ENCODE results near the gene TTL. TPM values are rescaled to one million over a fixed set of nuclear protein-coding genes. Genes with fewer than 3 reads are reported as not detected.
"Not testable (repeated sequence)": the region's sequence is repeated elsewhere in the genome, so short reads cannot be mapped to it uniquely, and the experiment has no call there.

Gene TTL
- 15.1 TPM for total RNA-seq

DNA sequence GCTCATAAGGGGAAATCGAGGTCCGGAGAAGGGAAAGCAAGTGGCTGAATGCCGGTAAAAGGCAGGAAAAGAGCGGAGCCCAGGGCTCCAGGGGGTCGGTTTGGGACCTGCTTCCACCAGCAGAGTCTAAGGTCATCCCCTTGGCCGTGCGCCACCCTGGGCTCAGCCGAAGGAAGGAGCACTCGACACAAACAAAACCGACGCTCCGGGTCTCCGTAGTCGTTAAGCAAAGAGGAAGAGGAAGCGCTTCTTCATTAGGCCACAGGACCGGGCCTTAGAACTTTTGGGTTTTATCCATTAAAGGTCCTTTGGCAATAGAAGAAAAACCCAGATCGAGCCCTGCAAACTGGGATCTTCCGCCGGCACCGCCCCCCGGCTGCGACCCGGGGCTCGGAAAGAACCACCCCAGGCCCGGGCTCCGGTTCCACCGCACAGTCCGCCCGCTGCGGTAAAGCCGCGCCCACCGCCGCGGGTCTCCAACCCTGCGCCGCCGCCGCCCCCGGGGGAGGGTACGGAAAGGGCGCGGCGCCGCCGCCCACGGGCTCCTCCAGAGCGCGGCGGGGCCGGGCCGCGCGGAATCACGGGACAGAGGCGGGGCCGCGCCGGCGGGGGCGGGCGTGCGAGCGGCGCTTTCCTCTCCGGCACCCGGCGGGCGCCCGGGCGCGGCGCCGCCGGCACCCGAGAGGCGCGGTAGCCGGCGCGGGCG, at the start of gene TTL:
TSS of gene TTL (plus strand) at position 629 of the 706 bp plus-strand sequence. CDS start 189 bp downstream, outside the sequence.
- H3K4me3 ChIP-seq (ENCODE audit: low read length in 3 of 3), result peak within 1 kb of the TSS; percentile 90 to 91 (median 90)
- peaks cover 13 to 18% (median 18%) of the 10 kb centered on the region in 3 donors for H3K4me1 ChIP-seq (ENCODE audit: control insufficient read depth in 3 of 3, insufficient read depth in 3 of 3, low read length in 3 of 3)
- peak within 1 kb of the TSS; percentile 70 for H3K27ac ChIP-seq (ENCODE audit: low read depth, low read length)
- H3K27me3 ChIP-seq (ENCODE audit: control insufficient read depth in 3 of 3, insufficient read depth in 3 of 3, low read length in 3 of 3), result no peaks in the 10 kb centered on the region
- peaks cover 0 to 2% (median 0%) of the 10 kb centered on the region in 3 donors for H3K36me3 ChIP-seq (ENCODE audit: control insufficient read depth in 3 of 3, insufficient read depth in 3 of 3, low read length in 3 of 3)
- H3K9ac ChIP-seq (ENCODE audit: low read depth in 1 of 3, low read length in 3 of 3), result peak within 1 kb of the TSS; percentile 75 to 86 (median 85)
- H3K9me3 ChIP-seq (ENCODE audit: control insufficient read depth in 3 of 3, low read length in 3 of 3), result no peaks in the 10 kb centered on the region

DNA sequence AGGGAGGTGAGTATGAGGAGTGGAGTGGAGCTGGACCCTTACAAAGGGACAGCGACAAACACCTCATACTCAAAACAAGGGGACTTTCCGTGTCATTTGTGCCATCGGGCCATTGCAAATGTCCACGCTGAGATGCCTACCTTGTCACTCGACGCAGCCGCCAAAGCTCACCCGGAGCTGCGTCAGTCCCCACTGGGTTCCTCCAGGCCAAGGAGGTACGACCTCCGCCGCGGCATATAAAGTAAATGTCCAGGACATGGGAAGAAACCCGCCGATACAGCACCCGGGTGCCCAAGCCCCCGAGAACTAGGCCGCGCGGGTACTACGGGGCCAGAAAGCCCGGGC, 49.6 kb upstream of the TTL start:
- not testable (repeated sequence) for H3K4me1 ChIP-seq (ENCODE audit: control insufficient read depth in 3 of 3, insufficient read depth in 3 of 3, low read length in 3 of 3); H3K27ac ChIP-seq (ENCODE audit: low read depth, low read length); H3K36me3 ChIP-seq (ENCODE audit: control insufficient read depth in 3 of 3, insufficient read depth in 3 of 3, low read length in 3 of 3); H3K27me3 ChIP-seq (ENCODE audit: control insufficient read depth in 3 of 3, insufficient read depth in 3 of 3, low read length in 3 of 3); H3K9me3 ChIP-seq (ENCODE audit: control insufficient read depth in 3 of 3, low read length in 3 of 3)
- H3K9ac ChIP-seq (ENCODE audit: low read depth in 1 of 3, low read length in 3 of 3), result peak overlapping the region in 1 of 3 donors; percentile 73
- H3K4me3 ChIP-seq (ENCODE audit: low read length in 3 of 3), result peak overlapping the region in 1 of 3 donors; percentile 58

DNA sequence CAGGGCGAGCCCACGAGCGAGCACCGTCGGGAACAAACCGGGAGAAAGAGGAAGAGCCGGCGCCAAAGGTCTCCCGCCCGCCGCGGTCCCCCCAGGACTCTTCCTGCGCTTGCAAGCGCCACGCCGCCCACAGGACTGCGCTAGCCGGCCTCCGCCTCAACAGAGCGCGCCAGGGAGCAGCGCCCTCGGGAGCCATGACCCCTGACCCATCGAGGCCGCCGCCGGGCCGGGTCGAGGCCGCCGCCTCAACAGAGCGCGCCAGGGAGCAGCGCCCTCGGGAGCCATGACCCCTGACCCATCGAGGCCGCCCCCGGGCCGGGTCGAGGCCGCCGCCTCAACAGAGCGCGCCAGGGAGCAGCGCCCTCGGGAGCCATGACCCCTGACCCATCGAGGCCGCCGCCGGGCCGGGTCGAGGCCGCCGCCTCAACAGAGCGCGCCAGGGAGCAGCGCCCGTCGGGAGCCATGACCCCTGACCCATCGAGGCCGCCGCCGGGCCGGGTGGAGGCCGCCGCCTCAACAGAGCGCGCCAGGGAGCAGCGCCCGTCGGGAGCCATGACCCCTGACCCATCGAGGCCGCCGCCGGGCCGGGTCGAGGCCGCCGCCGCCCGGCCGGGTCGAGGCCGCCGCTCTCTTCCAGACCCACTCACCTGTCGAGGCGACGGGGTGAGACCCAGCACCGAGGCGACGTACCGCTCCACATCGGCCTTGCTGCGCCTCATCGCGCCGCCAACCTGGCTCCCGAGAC, 49.0 kb upstream of the TTL start:
- peak overlapping the region in 1 of 3 donors; percentile 73 for H3K9ac ChIP-seq (ENCODE audit: low read depth in 1 of 3, low read length in 3 of 3)
- not testable (repeated sequence) for H3K4me1 ChIP-seq (ENCODE audit: control insufficient read depth in 3 of 3, insufficient read depth in 3 of 3, low read length in 3 of 3); H3K36me3 ChIP-seq (ENCODE audit: control insufficient read depth in 3 of 3, insufficient read depth in 3 of 3, low read length in 3 of 3); H3K27ac ChIP-seq (ENCODE audit: low read depth, low read length); H3K27me3 ChIP-seq (ENCODE audit: control insufficient read depth in 3 of 3, insufficient read depth in 3 of 3, low read length in 3 of 3); H3K9me3 ChIP-seq (ENCODE audit: control insufficient read depth in 3 of 3, low read length in 3 of 3)
- H3K4me3 ChIP-seq (ENCODE audit: low read length in 3 of 3), result peak overlapping the region in 2 of 3 donors; percentile 20 to 45

DNA sequence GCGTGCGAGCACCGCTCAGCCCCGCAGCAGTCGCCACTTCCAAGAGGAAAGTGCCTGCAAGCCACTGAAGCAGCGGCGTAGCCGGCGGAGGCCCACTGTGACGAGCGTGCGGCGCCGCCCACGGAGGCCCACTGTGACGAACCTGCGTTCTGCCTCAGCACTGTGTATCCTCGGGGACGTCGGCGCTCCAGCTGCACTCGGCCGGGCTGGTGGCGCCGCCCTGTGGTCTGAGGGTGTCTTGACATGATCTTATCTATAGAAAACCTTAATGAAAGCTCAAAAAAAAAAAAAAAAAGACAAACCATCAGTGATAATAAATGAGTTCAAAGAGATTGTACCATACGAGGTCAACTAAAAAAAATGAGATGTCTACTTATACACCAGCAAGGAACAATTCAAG, 48.5 kb upstream of the TTL start, which contains the start of gene RGPD8:
TSS of gene RGPD8 (minus strand) at position 166 of the 400 bp plus-strand sequence. CDS start 192 bp downstream, outside the sequence.
- Histone ChIP-seq H3K4me3 (ENCODE audit: low read length in 3 of 3) (peak within 1 kb of the TSS in 2 of 3 donors; percentile 20 to 58), H3K9ac (ENCODE audit: low read depth in 1 of 3, low read length in 3 of 3) (peak within 1 kb of the TSS in 1 of 3 donors; percentile 73)
- H3K36me3 ChIP-seq (ENCODE audit: control insufficient read depth in 3 of 3, insufficient read depth in 3 of 3, low read length in 3 of 3); H3K27ac ChIP-seq (ENCODE audit: low read depth, low read length); H3K27me3 ChIP-seq (ENCODE audit: control insufficient read depth in 3 of 3, insufficient read depth in 3 of 3, low read length in 3 of 3); H3K4me1 ChIP-seq (ENCODE audit: control insufficient read depth in 3 of 3, insufficient read depth in 3 of 3, low read length in 3 of 3); H3K9me3 ChIP-seq (ENCODE audit: control insufficient read depth in 3 of 3, low read length in 3 of 3): not testable (repeated sequence)

DNA sequence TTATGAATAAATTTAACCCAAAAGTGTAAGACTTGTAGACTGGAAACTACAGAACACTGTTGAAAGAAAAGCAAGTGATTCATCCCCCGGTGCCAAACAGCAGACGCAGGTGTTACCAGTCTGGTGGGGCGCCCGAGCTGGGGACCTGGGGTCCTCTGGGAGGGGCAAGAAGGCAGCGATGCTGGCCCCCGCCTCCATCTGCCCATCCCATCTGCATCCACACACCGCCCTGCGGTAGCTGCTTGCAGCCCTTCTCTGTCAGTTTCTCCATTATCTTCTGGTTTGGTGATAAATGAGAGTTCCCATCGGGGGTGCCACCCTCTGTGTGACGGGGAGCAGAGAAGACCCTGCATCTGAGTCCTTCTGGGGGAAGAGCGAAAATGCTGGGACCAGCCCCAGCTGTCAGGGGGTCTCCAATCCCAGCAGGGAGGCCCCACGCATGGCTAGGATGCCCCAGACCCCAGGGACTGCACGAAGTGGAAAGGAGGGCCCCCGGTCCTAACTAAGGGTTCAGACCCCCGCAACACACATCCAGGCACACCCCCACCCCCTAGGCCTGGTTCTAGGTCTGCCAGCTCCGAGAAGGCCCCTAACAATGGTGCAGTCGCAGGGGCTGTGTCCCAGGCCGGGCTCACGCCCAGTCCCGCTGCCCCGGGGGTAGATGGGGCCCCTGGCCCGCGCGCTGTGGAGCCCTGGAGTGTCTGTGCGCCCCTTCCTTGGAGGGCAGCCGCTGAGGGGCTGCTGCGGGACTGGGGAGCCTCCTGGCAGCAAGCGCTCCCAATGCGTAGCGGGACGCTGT, 47.8 kb upstream of the TTL start:
- Histone ChIP-seq H3K27ac (ENCODE audit: low read depth, low read length) (no peak overlapping the region), H3K4me1 (ENCODE audit: control insufficient read depth in 3 of 3, insufficient read depth in 3 of 3, low read length in 3 of 3) (no peaks in the 10 kb centered on the region), H3K9me3 (ENCODE audit: control insufficient read depth in 3 of 3, low read length in 3 of 3) (no peaks in the 10 kb centered on the region), H3K4me3 (ENCODE audit: low read length in 3 of 3) (no peak overlapping the region), H3K27me3 (ENCODE audit: control insufficient read depth in 3 of 3, insufficient read depth in 3 of 3, low read length in 3 of 3) (peaks cover 0 to 4% (median 0%) of the 10 kb centered on the region in 3 donors), H3K9ac (ENCODE audit: low read depth in 1 of 3, low read length in 3 of 3) (no peak overlapping the region), H3K36me3 (ENCODE audit: control insufficient read depth in 3 of 3, insufficient read depth in 3 of 3, low read length in 3 of 3) (no peaks in the 10 kb centered on the region)

DNA sequence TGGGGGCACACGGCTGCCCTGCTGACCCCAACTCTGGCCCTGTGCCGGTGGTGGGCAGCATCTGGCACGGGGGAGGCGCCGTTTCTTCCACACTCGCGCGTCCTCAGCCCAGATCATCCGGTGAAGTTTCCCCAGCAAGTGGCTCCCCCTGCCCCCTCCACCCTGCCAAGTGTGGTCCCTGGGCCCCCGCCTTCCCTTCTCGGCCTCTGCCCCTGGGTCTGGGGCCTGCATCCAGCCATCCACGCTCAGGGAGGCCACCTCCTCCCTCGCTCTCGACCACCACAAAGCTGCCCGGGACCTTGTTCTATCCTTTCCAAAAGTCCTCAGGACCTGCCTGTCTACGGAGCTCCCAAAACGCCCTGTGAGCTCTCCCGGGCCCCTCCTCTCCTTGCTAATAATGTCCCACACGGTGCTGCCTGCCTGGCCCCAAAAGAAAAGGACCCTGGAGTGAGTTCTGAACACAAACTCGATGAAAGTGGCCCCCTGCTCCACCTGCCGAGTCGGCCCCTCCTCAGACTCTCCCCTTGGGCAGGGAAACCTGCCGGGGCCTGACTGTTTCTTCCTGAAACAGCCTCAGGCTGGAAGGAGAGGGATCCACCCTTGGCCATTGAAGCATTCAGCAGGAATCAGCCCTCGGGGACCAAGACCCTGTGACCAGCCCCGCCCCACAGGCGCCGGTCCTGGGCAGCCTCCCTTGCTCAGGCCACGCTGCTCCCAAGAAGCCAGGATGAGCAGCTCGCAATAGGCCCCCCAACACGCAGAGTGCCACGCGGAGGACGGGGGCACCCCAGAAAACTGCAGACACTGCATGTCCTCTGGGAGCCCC, 46.9 kb upstream of the TTL start:
- not testable (repeated sequence) for H3K36me3 ChIP-seq (ENCODE audit: control insufficient read depth in 3 of 3, insufficient read depth in 3 of 3, low read length in 3 of 3); H3K27ac ChIP-seq (ENCODE audit: low read depth, low read length); H3K9ac ChIP-seq (ENCODE audit: low read depth in 1 of 3, low read length in 3 of 3); H3K4me3 ChIP-seq (ENCODE audit: low read length in 3 of 3); H3K27me3 ChIP-seq (ENCODE audit: control insufficient read depth in 3 of 3, insufficient read depth in 3 of 3, low read length in 3 of 3); H3K4me1 ChIP-seq (ENCODE audit: control insufficient read depth in 3 of 3, insufficient read depth in 3 of 3, low read length in 3 of 3); H3K9me3 ChIP-seq (ENCODE audit: control insufficient read depth in 3 of 3, low read length in 3 of 3)

DNA sequence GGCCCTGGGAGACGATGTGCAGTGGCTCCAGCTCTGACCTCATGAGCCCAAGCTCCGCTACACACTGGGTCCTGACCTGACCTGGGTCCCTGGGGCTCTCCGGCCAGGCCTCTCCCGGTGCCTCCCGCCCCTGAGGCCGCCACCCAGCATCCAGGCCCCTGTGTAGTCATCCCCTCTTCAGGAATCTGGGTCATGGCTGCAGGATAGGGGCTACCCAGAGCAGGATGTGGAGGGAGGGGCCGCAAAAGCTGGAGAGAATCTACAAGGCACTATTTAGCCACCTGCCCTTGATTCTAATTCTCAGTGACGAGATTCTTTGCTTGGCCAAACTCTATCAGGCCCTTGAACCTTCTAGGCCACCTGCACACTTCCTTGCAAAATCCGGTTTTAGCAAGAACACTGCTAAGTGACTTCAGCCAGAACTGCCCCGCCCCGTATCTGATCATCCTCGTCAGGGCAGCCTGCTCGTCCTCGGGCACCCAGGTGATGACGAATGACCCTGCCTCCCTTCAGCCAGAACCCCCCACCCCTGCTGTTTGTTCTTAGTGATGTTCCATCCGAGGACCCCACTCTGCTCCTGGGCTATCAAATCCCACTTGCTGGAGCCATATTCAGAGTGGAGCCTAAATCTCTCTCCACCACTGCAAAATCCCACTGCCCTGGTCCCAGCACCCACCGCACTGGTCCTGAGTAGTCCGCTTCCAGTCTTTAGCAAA, 46.1 kb upstream of the TTL start:
- not testable (repeated sequence) for H3K36me3 ChIP-seq (ENCODE audit: control insufficient read depth in 3 of 3, insufficient read depth in 3 of 3, low read length in 3 of 3); H3K27ac ChIP-seq (ENCODE audit: low read depth, low read length); H3K9me3 ChIP-seq (ENCODE audit: control insufficient read depth in 3 of 3, low read length in 3 of 3); H3K4me3 ChIP-seq (ENCODE audit: low read length in 3 of 3); H3K4me1 ChIP-seq (ENCODE audit: control insufficient read depth in 3 of 3, insufficient read depth in 3 of 3, low read length in 3 of 3); H3K27me3 ChIP-seq (ENCODE audit: control insufficient read depth in 3 of 3, insufficient read depth in 3 of 3, low read length in 3 of 3); H3K9ac ChIP-seq (ENCODE audit: low read depth in 1 of 3, low read length in 3 of 3)

DNA sequence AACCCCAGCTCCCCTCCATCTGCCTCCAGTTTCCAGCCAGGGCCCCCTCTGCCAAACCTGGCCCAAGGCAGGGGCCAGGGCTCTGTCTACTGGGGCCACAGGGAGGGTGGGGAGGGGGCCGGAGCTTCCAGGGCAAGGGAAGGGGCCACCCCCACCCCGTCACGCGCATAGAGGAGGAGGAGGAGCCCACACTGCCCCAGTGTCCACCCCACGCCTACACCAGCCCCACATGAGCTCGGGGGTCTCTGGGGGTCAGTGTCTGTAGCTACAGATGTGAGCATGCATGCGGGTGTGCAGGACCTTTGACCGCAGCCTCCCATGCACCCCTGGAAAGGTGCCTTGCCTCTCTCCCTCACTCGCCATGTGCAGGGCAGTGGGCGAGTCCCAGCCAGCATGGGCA, 45.0 kb upstream of the TTL start:
- not testable (repeated sequence) for H3K27me3 ChIP-seq (ENCODE audit: control insufficient read depth in 3 of 3, insufficient read depth in 3 of 3, low read length in 3 of 3); H3K36me3 ChIP-seq (ENCODE audit: control insufficient read depth in 3 of 3, insufficient read depth in 3 of 3, low read length in 3 of 3); H3K4me1 ChIP-seq (ENCODE audit: control insufficient read depth in 3 of 3, insufficient read depth in 3 of 3, low read length in 3 of 3); H3K27ac ChIP-seq (ENCODE audit: low read depth, low read length); H3K4me3 ChIP-seq (ENCODE audit: low read length in 3 of 3); H3K9me3 ChIP-seq (ENCODE audit: control insufficient read depth in 3 of 3, low read length in 3 of 3); H3K9ac ChIP-seq (ENCODE audit: low read depth in 1 of 3, low read length in 3 of 3)

DNA sequence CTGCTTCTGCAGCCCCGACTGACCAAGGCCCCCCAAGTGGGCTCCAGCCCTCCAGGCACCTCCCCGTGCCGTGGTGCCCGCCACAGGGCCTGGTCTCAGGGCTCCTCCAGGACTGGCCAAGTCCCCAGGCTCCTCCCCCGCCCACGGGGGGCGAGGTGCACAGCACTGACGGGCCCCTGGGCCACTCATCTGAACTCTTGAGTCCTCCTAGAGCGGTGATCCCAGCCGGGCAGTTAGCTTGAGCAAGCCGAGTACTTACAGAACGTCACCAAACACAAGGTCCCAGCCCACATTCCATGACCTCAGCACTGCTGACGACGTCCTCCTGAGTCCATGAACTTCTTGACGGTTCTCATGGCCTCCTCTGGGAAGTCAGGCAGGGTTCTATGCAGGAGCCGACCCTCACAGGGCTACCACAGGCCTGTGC, 44.5 kb upstream of the TTL start:
- not testable (repeated sequence) for H3K27ac ChIP-seq (ENCODE audit: low read depth, low read length); H3K4me1 ChIP-seq (ENCODE audit: control insufficient read depth in 3 of 3, insufficient read depth in 3 of 3, low read length in 3 of 3); H3K27me3 ChIP-seq (ENCODE audit: control insufficient read depth in 3 of 3, insufficient read depth in 3 of 3, low read length in 3 of 3); H3K9me3 ChIP-seq (ENCODE audit: control insufficient read depth in 3 of 3, low read length in 3 of 3); H3K4me3 ChIP-seq (ENCODE audit: low read length in 3 of 3); H3K36me3 ChIP-seq (ENCODE audit: control insufficient read depth in 3 of 3, insufficient read depth in 3 of 3, low read length in 3 of 3); H3K9ac ChIP-seq (ENCODE audit: low read depth in 1 of 3, low read length in 3 of 3)
